Nephron progenitor cell (in vitro differentiated cells): ENCODE measurements around the gene CUL2.
"Not testable (repeated sequence)": the region's sequence is repeated elsewhere in the genome, so short reads cannot be mapped to it uniquely, and the experiment has no call there.

Source experiments
- DNase-seq: peaks from one replicate; pipeline ENCODE4 v3.0.0; 2021
- H3K27ac Mint-ChIP-seq: 2 replicates; pipeline ENCODE4 v1.8.0; 2021; ENCODE audit warnings: mild to moderate bottlenecking, moderate library complexity, mixed read lengths
- H3K27me3 Mint-ChIP-seq: 2 replicates; pipeline ENCODE4 v1.8.0; 2021; ENCODE audit warnings: mild to moderate bottlenecking, low read depth, mixed read lengths; ENCODE audit not compliant: poor library complexity
- H3K36me3 Mint-ChIP-seq: 2 replicates; pipeline ENCODE4 v1.8.0; 2021; ENCODE audit warnings: low read depth, mixed read lengths
- H3K4me1 Mint-ChIP-seq: 2 replicates; pipeline ENCODE4 v1.8.0; 2021; ENCODE audit warnings: mixed read lengths
- H3K4me3 Mint-ChIP-seq: 2 replicates; pipeline ENCODE4 v1.8.0; 2021; ENCODE audit warnings: mild to moderate bottlenecking, moderate library complexity, mixed read lengths
- H3K9me3 Mint-ChIP-seq: 2 replicates; pipeline ENCODE4 v1.8.0; 2021; ENCODE audit warnings: mild to moderate bottlenecking, moderate library complexity, mixed read lengths
- CTCF ChIP-seq: fragments of 200-600 bp; sonication (generic); IDR thresholded peaks from 2 replicates; pipeline ENCODE4 v1.5.0; 2021; ENCODE audit warnings: antibody characterized with exemption

Gene CUL2

DNA sequence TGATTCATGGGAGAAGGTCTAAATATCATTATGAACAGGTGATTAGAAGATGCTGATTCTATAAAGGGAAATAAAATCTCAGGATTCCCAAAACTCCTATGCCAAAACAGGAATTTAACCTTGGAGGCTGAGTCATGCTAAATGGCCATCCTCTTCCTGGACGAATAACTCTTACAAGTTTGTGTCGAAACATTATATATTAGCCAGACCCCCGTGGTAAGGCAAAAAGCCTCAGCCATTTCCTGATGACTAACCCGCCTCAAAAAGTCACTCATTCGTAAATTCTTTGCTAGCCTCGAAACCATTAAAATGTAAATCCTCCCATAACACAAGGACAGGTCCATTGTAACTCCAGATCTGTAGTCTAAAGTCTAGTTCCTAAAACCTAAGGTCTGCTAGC lies 32.0 kb downstream of the CUL2 start:
- H3K36me3 Mint-ChIP-seq: peaks cover 79% of the 10 kb centered on the region
- no peak overlapping the region for H3K4me3 Mint-ChIP-seq
- no peaks in the 10 kb centered on the region for H3K9me3 Mint-ChIP-seq
- H3K27me3 Mint-ChIP-seq: no peaks in the 10 kb centered on the region
- no peak for TF ChIP-seq CTCF
- peak overlapping the region; percentile 8 for H3K27ac Mint-ChIP-seq
- peaks cover 8% of the 10 kb centered on the region for H3K4me1 Mint-ChIP-seq
- DNase-seq: no peak

GRCh38 chr10:35056686-35057085 lies 33.5 kb downstream of the CUL2 start:
- Mint-ChIP-seq H3K27me3 (no peaks in the 10 kb centered on the region), H3K4me3 (no peak overlapping the region), H3K27ac (no peak overlapping the region), H3K4me1 (peaks cover 8% of the 10 kb centered on the region), H3K9me3 (no peaks in the 10 kb centered on the region), H3K36me3 (peaks cover 79% of the 10 kb centered on the region)
- no peak for TF ChIP-seq CTCF
- DNase-seq: no peak

- H3K27ac Mint-ChIP-seq: no peak overlapping the region
- TF ChIP-seq CTCF: no peak
- H3K4me3 Mint-ChIP-seq: no peak overlapping the region
- peaks cover 8% of the 10 kb centered on the region for H3K4me1 Mint-ChIP-seq
- H3K9me3 Mint-ChIP-seq: no peaks in the 10 kb centered on the region
- peaks cover 79% of the 10 kb centered on the region for H3K36me3 Mint-ChIP-seq
- no peak for DNase-seq
- no peaks in the 10 kb centered on the region for H3K27me3 Mint-ChIP-seq
Measured at GRCh38 chr10:35056133-35056532, 34.0 kb downstream of the CUL2 start.

GRCh38 chr10:35050568-35050967 lies 39.6 kb downstream of the CUL2 start:
- no peak for TF ChIP-seq CTCF
- Mint-ChIP-seq H3K4me1 (no peaks in the 10 kb centered on the region), H3K36me3 (peaks cover 81% of the 10 kb centered on the region), H3K27ac (no peak overlapping the region), H3K4me3 (no peak overlapping the region), H3K27me3 (no peaks in the 10 kb centered on the region), H3K9me3 (no peaks in the 10 kb centered on the region)
- DNase-seq: no peak

DNA sequence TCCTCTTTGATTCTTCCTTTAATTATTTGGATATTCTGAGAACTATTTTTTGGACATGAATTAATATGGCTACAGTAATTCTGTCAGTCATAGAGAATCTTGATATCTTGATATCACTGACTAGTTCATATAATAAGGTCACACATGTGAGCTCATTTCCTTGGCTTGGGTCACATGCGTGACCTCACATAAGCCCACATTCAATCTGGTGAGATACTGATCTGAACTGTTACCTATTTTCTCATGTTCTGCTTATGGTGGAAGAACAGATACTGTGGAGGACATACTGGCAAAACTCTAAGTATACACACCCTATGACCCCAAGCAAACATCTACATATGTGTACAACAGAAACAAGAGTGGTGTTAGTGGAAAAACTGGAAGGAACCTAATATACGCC lies 44.1 kb downstream of the CUL2 start:
- no peaks in the 10 kb centered on the region for H3K9me3 Mint-ChIP-seq
- no peak for DNase-seq
- H3K27ac Mint-ChIP-seq: no peak overlapping the region
- no peaks in the 10 kb centered on the region for H3K27me3 Mint-ChIP-seq
- H3K36me3 Mint-ChIP-seq: peaks cover 84% of the 10 kb centered on the region
- no peak overlapping the region for H3K4me3 Mint-ChIP-seq
- no peak for TF ChIP-seq CTCF
- H3K4me1 Mint-ChIP-seq: peaks cover 7% of the 10 kb centered on the region

- H3K4me1 Mint-ChIP-seq, H3K27ac Mint-ChIP-seq: not testable (repeated sequence)
- peaks cover 79% of the 10 kb centered on the region for H3K36me3 Mint-ChIP-seq
Measured at GRCh38 chr10:35045275-35045674, 44.9 kb downstream of the CUL2 start.

More at GRCh38 chr10:35045275-35045674, 44.9 kb downstream of the CUL2 start:
- not testable (repeated sequence) for DNase-seq, H3K27me3 Mint-ChIP-seq, H3K4me3 Mint-ChIP-seq, H3K9me3 Mint-ChIP-seq
